ENCODE measurements around the gene FOXO1. TPM values are rescaled to one million over a fixed set of nuclear protein-coding genes. Genes with fewer than 3 reads are reported as not detected.
A peak's percentile ranks its signal among the peaks of the same experiment; 100 is the strongest.

The FOXO1 gene
- total and polyA plus RNA-seq, 10 donors = 7.1 to 58.9 (median 47.2) TPM

- Histone ChIP-seq H3K9me3 (no peaks in the 10 kb centered on the region), H3K4me3 (no peak overlapping the region), H3K36me3 (no peaks in the 10 kb centered on the region), H3K27ac (no peak overlapping the region), H3K27me3 (replicated peaks in 1 of 7) (no peaks in the 10 kb centered on the region), H3K4me1 (peaks cover 0 to 20% (median 0%) of the 10 kb centered on the region in 6 donors)
- no peak for DNase-seq
- intact Hi-C loops (cut with DNase I; ENCODE audit: low total_unique reads) = no loop called here
- TF ChIP-seq POLR2A (IDR thresholded peaks at IDR 0.05) (no peak), CTCF (IDR thresholded peaks at IDR 0.05 in 8 of 11, conservative IDR thresholded peaks at IDR 0.05 in 3 of 11) (no peak), POLR2AphosphoS5 (IDR thresholded peaks at IDR 0.05) (no peak)
Measured at GRCh38 chr13:40549500-40550094, 116.8 kb downstream of the FOXO1 start.

GRCh38 chr13:40547591-40548315, 118.7 kb downstream of the FOXO1 start:
- no peak overlapping the region for H3K4me3 ChIP-seq
- DNase-seq = no peak
- WGBS, 5 donors = 75 to 91% (median 86%) methylated on average over 2 of the region's 2 CpGs
- H3K27me3 ChIP-seq (replicated peaks in 1 of 7) = no peaks in the 10 kb centered on the region
- no peaks in the 10 kb centered on the region for H3K9me3 ChIP-seq
- no peaks in the 10 kb centered on the region for H3K36me3 ChIP-seq
- H3K27ac ChIP-seq = no peak overlapping the region
- H3K4me1 ChIP-seq = peaks cover 0 to 10% (median 0%) of the 10 kb centered on the region in 6 donors
- intact Hi-C loops (cut with DNase I; ENCODE audit: low total_unique reads) = no loop called here
- TF ChIP-seq POLR2AphosphoS5 (IDR thresholded peaks at IDR 0.05) = no peak
- no peak for TF ChIP-seq CTCF (IDR thresholded peaks at IDR 0.05 in 8 of 11, conservative IDR thresholded peaks at IDR 0.05 in 3 of 11)
- TF ChIP-seq POLR2A (IDR thresholded peaks at IDR 0.05) = no peak

- 87 to 96% (median 91%) methylated on average over 5 to 7 of the region's 7 CpGs for WGBS, 5 donors
- Histone ChIP-seq H3K36me3 (no peaks in the 10 kb centered on the region), H3K9me3 (no peaks in the 10 kb centered on the region), H3K27me3 (replicated peaks in 1 of 7) (no peaks in the 10 kb centered on the region), H3K4me3 (no peak overlapping the region), H3K4me1 (peaks cover 0 to 3% (median under 1%) of the 10 kb centered on the region in 6 donors), H3K27ac (no peak overlapping the region)
- no peak for DNase-seq
- intact Hi-C loops (cut with DNase I; ENCODE audit: low total_unique reads) = no loop called here
- no peak for TF ChIP-seq CTCF (IDR thresholded peaks at IDR 0.05 in 8 of 11, conservative IDR thresholded peaks at IDR 0.05 in 3 of 11)
- no peak for TF ChIP-seq POLR2A (IDR thresholded peaks at IDR 0.05)
- peak in 1 of 3 donors; percentile 53 for TF ChIP-seq POLR2AphosphoS5 (IDR thresholded peaks at IDR 0.05)
Measured at GRCh38 chr13:40546047-40546446, 120.4 kb downstream of the FOXO1 start.

GRCh38 chr13:40540328-40541044, 126.0 kb downstream of the FOXO1 start:
- DNase-seq = no peak
- Histone ChIP-seq H3K27ac (peak overlapping the region in 7 of 8 donors; percentile 9 to 61 (median 51)), H3K27me3 (replicated peaks in 1 of 7) (no peaks in the 10 kb centered on the region), H3K36me3 (no peaks in the 10 kb centered on the region), H3K4me3 (no peak overlapping the region), H3K4me1 (peaks cover 0 to 27% (median 16%) of the 10 kb centered on the region in 6 donors), H3K9me3 (no peaks in the 10 kb centered on the region)
- intact Hi-C loops (cut with DNase I; ENCODE audit: low total_unique reads) = no loop called here
- no peak for TF ChIP-seq POLR2AphosphoS5 (IDR thresholded peaks at IDR 0.05)
- TF ChIP-seq POLR2A (IDR thresholded peaks at IDR 0.05) = no peak
- TF ChIP-seq CTCF (IDR thresholded peaks at IDR 0.05 in 8 of 11, conservative IDR thresholded peaks at IDR 0.05 in 3 of 11) = no peak
- 78 to 87% (median 84%) methylated on average over 8 of the region's 8 CpGs for WGBS, 5 donors
